ENCODE results near the gene FPGT. TPM values are rescaled to one million over a fixed set of nuclear protein-coding genes. Genes with fewer than 3 reads are reported as not detected.

FPGT gene
- total RNA-seq, 1 experiment from 2014 or later, result 12.0 TPM

DNA sequence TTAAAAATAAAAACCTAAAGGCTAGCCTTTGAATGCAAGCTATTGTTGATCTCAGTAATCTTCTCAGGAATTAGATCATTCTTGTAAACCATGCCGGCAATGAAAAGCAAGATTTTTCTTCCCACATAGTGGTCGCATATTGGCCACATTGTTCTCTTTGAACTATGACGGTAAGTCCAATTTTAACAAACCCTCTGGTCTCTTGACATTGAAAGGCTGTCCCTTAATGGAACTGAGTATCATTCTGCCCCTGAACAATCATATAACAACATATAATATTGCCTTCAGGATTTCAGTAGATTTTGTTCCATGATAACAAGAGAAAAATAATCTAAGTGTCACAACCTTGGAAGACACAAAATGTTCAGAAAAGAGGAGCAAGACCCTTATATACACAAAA, 38.4 kb downstream of the FPGT start:
- Histone ChIP-seq H3K27ac (ENCODE audit: low read depth, low read length) (no peak overlapping the region), H3K27me3 (ENCODE audit: insufficient read depth, low read length) (no peaks in the 10 kb centered on the region; the same call in 1 of the 2 replicates), H3K79me2 (ENCODE audit: insufficient read depth, low read length) (no peaks in the 10 kb centered on the region), H3K36me3 (ENCODE audit: control insufficient read depth in 1 of 2, insufficient read depth in 2 of 2, low read length in 2 of 2) (no peaks in the 10 kb centered on the region), H3K9me3 (ENCODE audit: control insufficient read depth in 1 of 2, insufficient read depth in 1 of 2, low read depth in 1 of 2, low read length in 2 of 2) (no peaks in the 10 kb centered on the region), H3K4me3 (replicated peaks in 1 of 2; ENCODE audit: low read depth in 1 of 2, low read length in 2 of 2) (no peak overlapping the region), H3K4me2 (ENCODE audit: low read length) (no peak overlapping the region), H4K20me1 (ENCODE audit: insufficient read depth) (no peaks in the 10 kb centered on the region), H3K9me2 (ENCODE audit: insufficient read depth) (no peaks in the 10 kb centered on the region), H2AFZ (ENCODE audit: low read depth, low read length, poor library complexity, severe bottlenecking) (no peak overlapping the region), H3K4me1 (ENCODE audit: control insufficient read depth in 1 of 2, insufficient read depth in 2 of 2, low read length in 2 of 2) (no peaks in the 10 kb centered on the region), H3K9ac (ENCODE audit: low read length) (no peak overlapping the region)
- ATAC-seq (no peak), DNase-seq (ENCODE audit: low read depth, low spot score) (no peak)
- no TSS peak for BruUV-seq (replicated peaks)
- ChIA-PET RAD21 (ENCODE audit: low non-redundant PET in 1 of 2, low total read pairs in 2 of 2, uncharacterized antibody in 2 of 2, unreplicated experiment in 2 of 2) (no interaction called here), CTCF (no interaction called here), POLR2A (no interaction called here)
- TF ChIP-seq ELF1 (IDR thresholded peaks at IDR 0.05; ENCODE audit: borderline replicate concordance, low read depth), result no peak
- no peak for TF ChIP-seq RAD21 (IDR thresholded peaks at IDR 0.05; ENCODE audit: low read depth)
- TF ChIP-seq CBX3 (IDR thresholded peaks at IDR 0.05; ENCODE audit: low read depth), result no peak
- no peak for TF ChIP-seq SRF (IDR thresholded peaks at IDR 0.05; ENCODE audit: low read depth)
- TF ChIP-seq POLR2A (IDR thresholded peaks at IDR 0.05; ENCODE audit: borderline replicate concordance, extremely low read depth, insufficient read depth, insufficient read length), result no peak
- no peak for TF ChIP-seq SP1 (IDR thresholded peaks at IDR 0.05; ENCODE audit: low read depth)
- no peak for TF ChIP-seq SIN3A (IDR thresholded peaks at IDR 0.05; ENCODE audit: low read depth)
- TF ChIP-seq TCF7L2 (IDR thresholded peaks at IDR 0.05; ENCODE audit: borderline replicate concordance, extremely low read depth, insufficient read depth, insufficient read length), result no peak
- TF ChIP-seq, protein P1, sequence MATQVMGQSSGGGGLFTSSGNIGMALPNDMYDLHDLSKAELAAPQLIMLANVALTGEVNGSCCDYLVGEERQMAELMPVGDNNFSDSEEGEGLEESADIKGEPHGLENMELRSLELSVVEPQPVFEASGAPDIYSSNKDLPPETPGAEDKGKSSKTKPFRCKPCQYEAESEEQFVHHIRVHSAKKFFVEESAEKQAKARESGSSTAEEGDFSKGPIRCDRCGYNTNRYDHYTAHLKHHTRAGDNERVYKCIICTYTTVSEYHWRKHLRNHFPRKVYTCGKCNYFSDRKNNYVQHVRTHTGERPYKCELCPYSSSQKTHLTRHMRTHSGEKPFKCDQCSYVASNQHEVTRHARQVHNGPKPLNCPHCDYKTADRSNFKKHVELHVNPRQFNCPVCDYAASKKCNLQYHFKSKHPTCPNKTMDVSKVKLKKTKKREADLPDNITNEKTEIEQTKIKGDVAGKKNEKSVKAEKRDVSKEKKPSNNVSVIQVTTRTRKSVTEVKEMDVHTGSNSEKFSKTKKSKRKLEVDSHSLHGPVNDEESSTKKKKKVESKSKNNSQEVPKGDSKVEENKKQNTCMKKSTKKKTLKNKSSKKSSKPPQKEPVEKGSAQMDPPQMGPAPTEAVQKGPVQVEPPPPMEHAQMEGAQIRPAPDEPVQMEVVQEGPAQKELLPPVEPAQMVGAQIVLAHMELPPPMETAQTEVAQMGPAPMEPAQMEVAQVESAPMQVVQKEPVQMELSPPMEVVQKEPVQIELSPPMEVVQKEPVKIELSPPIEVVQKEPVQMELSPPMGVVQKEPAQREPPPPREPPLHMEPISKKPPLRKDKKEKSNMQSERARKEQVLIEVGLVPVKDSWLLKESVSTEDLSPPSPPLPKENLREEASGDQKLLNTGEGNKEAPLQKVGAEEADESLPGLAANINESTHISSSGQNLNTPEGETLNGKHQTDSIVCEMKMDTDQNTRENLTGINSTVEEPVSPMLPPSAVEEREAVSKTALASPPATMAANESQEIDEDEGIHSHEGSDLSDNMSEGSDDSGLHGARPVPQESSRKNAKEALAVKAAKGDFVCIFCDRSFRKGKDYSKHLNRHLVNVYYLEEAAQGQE (IDR thresholded peaks at IDR 0.05; ENCODE audit: low read depth), result no peak
- intact Hi-C loops (cut with micrococcal nuclease), result no loop called here

All from HCT116 (cell line).